ENCODE results near the gene MMP21.

The MMP21 gene, protein sequence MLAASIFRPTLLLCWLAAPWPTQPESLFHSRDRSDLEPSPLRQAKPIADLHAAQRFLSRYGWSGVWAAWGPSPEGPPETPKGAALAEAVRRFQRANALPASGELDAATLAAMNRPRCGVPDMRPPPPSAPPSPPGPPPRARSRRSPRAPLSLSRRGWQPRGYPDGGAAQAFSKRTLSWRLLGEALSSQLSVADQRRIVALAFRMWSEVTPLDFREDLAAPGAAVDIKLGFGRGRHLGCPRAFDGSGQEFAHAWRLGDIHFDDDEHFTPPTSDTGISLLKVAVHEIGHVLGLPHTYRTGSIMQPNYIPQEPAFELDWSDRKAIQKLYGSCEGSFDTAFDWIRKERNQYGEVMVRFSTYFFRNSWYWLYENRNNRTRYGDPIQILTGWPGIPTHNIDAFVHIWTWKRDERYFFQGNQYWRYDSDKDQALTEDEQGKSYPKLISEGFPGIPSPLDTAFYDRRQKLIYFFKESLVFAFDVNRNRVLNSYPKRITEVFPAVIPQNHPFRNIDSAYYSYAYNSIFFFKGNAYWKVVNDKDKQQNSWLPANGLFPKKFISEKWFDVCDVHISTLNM

DNA sequence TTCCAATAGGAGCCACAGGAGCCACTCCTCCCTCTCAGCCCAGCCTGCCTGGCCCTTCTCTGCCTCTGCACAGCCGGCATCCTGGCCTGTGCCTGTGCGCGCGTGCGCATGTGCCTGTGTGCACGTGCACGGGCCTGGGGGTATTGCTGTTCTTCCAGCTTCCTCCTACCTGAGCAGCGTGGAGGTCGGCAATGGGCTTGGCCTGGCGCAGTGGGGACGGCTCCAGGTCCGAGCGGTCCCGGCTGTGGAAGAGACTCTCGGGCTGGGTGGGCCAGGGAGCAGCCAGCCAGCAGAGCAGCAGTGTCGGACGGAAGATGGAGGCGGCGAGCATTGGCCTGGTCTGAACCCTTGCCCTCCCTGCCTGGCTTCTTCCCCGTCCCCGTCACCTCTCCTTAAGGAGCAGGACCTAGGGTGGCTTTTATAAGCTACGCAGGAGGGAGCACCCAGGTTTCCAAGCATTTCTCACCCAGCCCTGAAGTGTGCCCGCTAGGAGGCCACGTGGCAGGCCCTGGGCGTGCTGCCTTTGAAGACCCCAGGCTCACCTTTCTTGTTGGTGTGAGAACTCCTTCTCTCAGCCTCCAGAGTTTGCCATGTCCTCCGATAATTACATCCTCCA is at the start of gene MMP21:
Gene MMP21, minus strand, starts transcription at position 331 of the 616 bp plus-strand sequence. Its CDS starts 0 bp downstream, at position 331.
- DNase-seq, result no peak

DNA sequence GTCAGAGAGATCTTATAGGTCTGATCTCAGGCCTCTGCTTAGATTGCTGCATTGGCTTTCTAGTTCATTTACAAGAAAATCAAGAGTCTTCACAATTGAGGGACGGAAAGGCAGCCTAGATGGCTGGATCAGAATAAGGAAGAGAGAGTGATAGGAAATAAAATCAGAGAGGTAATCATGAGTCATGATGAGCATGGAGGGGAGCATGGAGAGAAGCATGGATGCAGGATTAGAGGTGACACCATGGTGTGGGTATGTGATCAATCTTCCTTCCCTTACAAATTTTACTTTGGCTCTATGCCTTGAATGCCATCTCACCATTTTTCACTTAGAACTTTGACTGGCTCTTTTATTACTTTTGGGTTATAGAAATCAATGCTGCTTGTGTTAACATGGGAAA is 49.1 kb upstream of the MMP21 start:
- DNase-seq, result no peak

DNA sequence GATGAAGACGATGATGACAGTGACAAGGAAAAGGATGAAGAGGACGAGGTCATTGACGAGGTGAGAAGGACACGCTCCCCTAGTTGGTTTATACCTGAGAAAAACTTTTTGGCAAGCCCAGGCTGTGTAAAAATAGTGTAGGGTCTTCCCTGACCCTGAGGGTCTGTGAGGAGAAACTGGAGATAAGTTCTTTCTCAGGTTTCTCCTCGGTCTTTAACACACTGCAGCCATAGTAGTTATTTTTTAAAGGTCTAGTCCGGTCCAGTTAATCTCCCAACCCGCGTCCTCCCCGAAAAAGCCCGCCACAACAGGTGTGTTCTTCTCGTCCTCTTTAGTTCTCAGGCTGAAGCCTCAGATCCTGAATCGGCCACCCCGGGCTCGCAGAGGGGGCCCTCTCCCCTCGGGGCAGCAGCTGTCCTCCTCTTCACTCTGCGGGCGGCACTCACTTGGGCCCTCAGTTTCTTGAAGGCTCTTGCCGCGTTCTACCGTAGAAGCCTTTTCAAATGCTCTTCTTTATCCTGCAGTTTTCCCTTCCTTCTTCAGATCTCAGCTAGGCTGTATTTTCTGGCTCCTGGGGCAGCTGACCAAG is 48.1 kb upstream of the MMP21 start:
- DNase-seq, result no peak

- DNase-seq, result peak; percentile 37
These were observed 47.4 kb upstream of the MMP21 start, which contains the start of the genes BCCIP and UROS for GRCh38 chr10:125822878-125823662. BCCIP (plus strand) TSS chr10:125823546; CDS start chr10:125823558, 12 bp downstream. UROS (minus strand) TSS chr10:125823258; CDS start chr10:125816499, 6,759 bp downstream.

DNA sequence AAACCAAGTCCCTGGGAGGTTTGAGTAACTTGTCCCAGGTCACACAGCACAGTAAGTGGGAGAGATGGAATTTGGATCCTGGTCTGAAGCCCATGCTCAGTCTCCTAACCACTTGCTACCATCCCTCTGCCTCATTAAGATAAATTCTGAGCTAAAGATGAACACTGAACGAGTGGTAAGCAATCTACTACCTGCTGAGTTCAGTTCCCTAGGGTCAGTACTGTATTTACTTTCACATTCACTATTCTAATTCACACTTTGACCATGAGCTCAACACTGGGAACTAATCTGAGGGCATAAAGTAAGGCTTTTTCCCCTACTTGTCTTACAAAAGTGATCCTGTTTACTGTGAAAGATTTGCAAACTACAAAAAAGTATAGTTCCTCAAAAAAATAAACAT is 45.1 kb upstream of the MMP21 start:
- no peak for DNase-seq

DNA sequence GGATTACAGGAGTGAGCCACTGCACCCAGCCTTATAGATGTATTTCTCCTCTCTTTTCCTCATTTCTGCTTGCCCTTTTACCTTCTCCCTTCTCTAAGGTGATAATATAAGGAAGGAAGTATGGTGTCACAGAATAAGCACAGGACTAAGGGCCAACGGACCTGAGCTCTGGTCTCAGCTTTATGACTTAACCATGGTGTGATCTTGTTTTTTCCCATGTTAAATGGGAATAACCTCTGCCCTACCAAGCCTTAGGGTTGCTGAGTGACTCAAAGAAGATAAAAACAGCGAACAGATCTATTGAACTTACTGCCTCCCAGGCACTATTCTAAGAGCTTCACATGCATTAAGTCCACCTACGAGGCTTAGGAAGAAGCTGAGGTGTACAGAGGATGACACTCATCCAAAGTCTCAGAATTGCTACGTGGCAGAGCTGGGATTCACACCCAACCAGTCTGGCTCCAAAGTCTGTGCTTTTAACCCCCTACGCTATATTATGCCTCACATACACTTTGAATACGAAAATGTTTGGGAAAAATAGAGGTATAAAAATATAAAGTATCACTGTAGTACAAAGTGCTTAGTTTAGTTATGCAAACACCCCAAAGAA is 41.8 kb upstream of the MMP21 start:
- DNase-seq, result no peak

DNA sequence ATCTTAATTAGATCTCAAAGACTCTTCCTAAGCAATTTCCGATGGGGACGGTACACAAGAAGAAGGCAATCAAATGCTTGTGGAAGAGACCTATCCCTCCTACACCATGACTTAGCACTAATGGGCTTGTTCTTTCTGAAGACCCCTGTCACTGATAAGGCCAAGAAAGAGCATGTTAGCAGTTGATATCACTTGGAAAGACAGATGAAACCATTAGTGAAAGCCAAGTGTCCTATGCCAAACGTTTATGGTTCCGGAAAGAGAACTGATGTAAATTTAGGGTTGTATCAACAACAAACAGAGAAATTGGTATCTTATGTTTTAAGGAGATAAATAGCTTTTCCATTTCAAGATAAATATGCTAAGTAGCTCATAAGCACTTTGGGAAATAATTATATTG is 40.9 kb upstream of the MMP21 start:
- no peak for DNase-seq

DNA sequence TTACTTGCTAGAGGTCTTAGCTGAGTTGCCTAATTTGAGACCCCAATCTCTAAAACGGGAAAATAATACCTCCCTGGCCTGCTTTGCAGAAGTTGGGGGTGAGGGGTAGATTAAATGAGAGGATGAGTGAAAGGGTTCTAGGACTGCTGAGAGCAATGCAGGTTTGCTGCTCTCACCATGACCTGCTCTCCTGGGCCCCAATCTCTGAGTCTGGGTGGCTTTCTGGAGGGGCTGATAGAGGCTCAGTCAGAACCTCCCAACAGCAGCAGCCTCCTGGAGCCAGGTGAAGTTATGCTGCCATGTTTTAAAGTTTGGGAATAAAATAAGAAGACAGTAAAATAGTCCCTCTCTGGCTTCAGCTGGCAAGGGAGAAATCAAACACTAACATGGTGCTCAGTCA is 40.1 kb upstream of the MMP21 start:
- no peak for DNase-seq

- no peak for DNase-seq
These were observed 36.6 kb upstream of the MMP21 start for GRCh38 chr10:125812128-125812750.

GRCh38 chr10:125811251-125811650 is 35.6 kb upstream of the MMP21 start:
- no peak for DNase-seq

- DNase-seq, result no peak
These were observed 32.4 kb upstream of the MMP21 start for GRCh38 chr10:125808047-125808446.

- no peak for DNase-seq
These were observed 27.1 kb upstream of the MMP21 start for GRCh38 chr10:125802739-125803138.

GRCh38 chr10:125802131-125802530 is 26.5 kb upstream of the MMP21 start:
- no peak for DNase-seq

- no peak for DNase-seq
These were observed 26.0 kb upstream of the MMP21 start for GRCh38 chr10:125801574-125801973.

DNA sequence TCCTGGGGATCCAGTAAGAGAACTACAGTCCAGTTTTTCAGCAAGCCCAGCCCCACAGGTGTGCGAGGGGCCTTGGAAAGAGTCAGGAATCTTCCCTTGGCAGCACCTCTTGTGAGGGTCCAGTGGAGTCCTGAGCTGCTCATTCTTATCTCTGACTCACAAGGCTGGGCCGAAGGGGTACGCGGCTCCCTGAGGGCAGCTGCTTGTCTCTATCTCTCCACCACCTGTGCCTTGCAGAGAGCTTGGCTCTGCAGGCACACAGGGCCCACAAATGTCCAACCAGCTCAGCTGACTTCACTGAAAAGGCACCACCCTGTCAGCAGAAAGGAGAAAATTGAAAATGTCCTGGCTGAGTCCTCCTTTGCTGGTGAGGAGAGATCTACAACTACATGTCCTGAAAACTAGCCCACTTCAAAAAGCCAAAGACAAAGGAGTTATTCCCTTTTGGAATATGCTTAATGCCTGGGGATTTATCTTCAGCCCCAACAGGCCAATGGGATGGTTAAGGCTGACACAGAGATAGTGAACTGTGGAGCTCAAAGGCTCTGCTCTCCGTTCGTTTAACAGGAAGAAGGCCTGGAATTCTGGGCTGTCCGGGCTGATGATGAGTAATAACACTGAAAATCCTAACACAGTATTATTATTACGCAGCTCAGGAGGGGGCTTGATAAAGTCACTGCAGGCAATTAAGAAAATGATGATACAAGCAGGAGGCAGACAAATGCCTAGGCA is 24.0 kb upstream of the MMP21 start:
- DNase-seq, result no peak

- DNase-seq, result no peak
These were observed 22.5 kb upstream of the MMP21 start for GRCh38 chr10:125797994-125798662.

DNA sequence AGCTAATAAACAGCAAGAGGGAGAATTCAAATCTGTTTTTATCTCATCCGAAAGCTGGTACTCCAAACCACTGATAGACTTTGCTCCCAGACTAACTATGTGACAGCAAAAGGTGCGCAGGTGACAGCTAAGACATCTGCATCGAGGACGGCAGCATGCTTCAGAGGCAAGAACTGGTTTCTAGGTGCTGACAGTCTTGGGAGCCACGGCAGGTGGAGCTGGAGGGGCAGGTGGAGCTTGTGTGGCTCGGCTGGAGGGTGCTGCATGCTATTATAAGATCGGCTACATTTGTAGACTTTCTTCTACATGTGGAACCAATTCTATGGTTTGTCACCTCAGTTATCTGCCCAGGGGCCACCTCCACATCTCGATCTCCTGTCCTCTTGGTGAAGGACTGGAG is 21.8 kb upstream of the MMP21 start:
- no peak for DNase-seq

DNA sequence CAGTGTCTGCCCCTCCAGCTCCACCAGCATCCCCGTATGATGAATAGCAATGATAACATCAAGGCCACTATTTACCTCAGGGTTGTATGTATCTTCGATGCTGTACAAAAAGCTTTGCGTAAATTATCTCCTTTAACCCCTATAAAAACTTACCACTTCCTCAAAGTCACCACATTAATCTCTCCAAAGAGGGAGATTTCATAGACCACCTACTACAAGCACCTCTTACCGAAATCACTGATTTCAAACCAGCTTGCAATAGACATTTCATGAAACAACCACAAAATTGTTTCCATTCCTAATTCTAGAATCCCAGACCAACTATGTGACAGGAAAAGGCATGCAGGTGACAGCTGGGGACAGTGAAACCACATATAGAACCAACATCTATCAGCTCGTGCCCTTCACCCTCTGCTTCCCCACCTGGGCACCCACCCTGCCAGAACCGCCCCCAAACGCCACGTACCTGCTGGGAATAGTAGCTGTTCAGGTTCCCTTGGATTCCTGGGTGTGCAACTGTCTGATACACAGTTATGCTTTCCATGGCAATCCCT is 20.1 kb upstream of the MMP21 start:
- no peak for DNase-seq

- DNase-seq, result no peak
These were observed 19.5 kb upstream of the MMP21 start for GRCh38 chr10:125795128-125795527.

All from NCI-H187 treated with DMSO at 0.1 percent for 48 hours (cell line).